HCT116 (cell line): ENCODE results near the gene OR7C1.

Source experiments
- ATF3 ChIP-seq: IDR thresholded peaks from 2 replicates; pipeline ENCODE4 v1.6.1; 2012
- EGR1 ChIP-seq: IDR thresholded peaks from 2 replicates; pipeline ENCODE4 v1.6.1; 2012; ENCODE audit warnings: low read depth
- EZH2 ChIP-seq: fragments of 200-600 bp; sonication (generic); IDR thresholded peaks from 2 replicates; pipeline ENCODE4 v1.6.1; 2017; ENCODE audit warnings: antibody characterized with exemption, mixed run types
- EZH2phosphoT487 ChIP-seq: fragments of 200-600 bp; IDR thresholded peaks from 2 replicates; pipeline ENCODE4 v1.6.1; 2018; ENCODE audit warnings: antibody characterized with exemption, borderline replicate concordance
- JUND ChIP-seq: IDR thresholded peaks from 2 replicates; pipeline ENCODE4 v1.6.1; 2012
- MAX ChIP-seq: IDR thresholded peaks from 2 replicates; pipeline ENCODE4 v1.6.1; 2012
- POLR2A ChIP-seq: IDR thresholded peaks from 2 replicates; pipeline ENCODE4 v1.7.0; 2011; ENCODE audit warnings: borderline replicate concordance; ENCODE audit not compliant: insufficient read depth, insufficient read length; ENCODE audit errors: extremely low read depth
- POLR2AphosphoS5 ChIP-seq: IDR thresholded peaks from 2 replicates; pipeline ENCODE4 v1.6.1; 2011; ENCODE audit warnings: mild to moderate bottlenecking, low read depth, low read length, moderate library complexity
- SP1 ChIP-seq: IDR thresholded peaks from 2 replicates; pipeline ENCODE4 v1.6.1; 2012; ENCODE audit warnings: low read depth
- YY1 ChIP-seq: IDR thresholded peaks from 2 replicates; pipeline ENCODE4 v1.6.1; 2011; ENCODE audit warnings: low read length, low read depth, moderate library complexity, mild to moderate bottlenecking; ENCODE audit not compliant: insufficient replicate concordance; ENCODE audit errors: extremely low read depth
- ZNF274 ChIP-seq: fragments of 200-500 bp; sonication (Bioruptor generic); IDR thresholded peaks from 2 replicates; pipeline ENCODE4 v1.6.1; 2014; ENCODE audit warnings: mild to moderate bottlenecking, low read depth, low read length, inconsistent platforms
- TF ChIP-seq, protein P1 (sequence below), 3 experiments: fragments of 200-600 bp in 1 of 3; sonication (generic) in 1 of 3; IDR thresholded peaks in 2 of 3; conservative IDR thresholded peaks in 1 of 3; 2 replicates each; pipeline ENCODE4 v1.5.1; 2012 to 2017; ENCODE audit warnings: low read depth in 2 of 3, low read length in 2 of 3, antibody characterized with exemption in 1 of 3, borderline replicate concordance in 1 of 3, control low read depth in 1 of 3, mild to moderate bottlenecking in 1 of 3, mixed read lengths in 1 of 3, mixed run types in 1 of 3, moderate library complexity in 1 of 3; ENCODE audit not compliant: insufficient read depth in 1 of 3
- TF ChIP-seq, protein P2 (sequence below): IDR thresholded peaks from 2 replicates; pipeline ENCODE4 v1.6.1; 2011; ENCODE audit warnings: mild to moderate bottlenecking, low read length, moderate library complexity; ENCODE audit not compliant: insufficient replicate concordance; ENCODE audit errors: extremely low read depth
- TF ChIP-seq, protein P3 (sequence below): IDR thresholded peaks from 2 replicates; pipeline ENCODE4 v1.6.1; 2012; ENCODE audit warnings: low read depth

GRCh38 chr19:14830702-14831101, 4.3 kb downstream of the OR7C1 start:
- TF ChIP-seq, protein P1, sequence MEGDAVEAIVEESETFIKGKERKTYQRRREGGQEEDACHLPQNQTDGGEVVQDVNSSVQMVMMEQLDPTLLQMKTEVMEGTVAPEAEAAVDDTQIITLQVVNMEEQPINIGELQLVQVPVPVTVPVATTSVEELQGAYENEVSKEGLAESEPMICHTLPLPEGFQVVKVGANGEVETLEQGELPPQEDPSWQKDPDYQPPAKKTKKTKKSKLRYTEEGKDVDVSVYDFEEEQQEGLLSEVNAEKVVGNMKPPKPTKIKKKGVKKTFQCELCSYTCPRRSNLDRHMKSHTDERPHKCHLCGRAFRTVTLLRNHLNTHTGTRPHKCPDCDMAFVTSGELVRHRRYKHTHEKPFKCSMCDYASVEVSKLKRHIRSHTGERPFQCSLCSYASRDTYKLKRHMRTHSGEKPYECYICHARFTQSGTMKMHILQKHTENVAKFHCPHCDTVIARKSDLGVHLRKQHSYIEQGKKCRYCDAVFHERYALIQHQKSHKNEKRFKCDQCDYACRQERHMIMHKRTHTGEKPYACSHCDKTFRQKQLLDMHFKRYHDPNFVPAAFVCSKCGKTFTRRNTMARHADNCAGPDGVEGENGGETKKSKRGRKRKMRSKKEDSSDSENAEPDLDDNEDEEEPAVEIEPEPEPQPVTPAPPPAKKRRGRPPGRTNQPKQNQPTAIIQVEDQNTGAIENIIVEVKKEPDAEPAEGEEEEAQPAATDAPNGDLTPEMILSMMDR (IDR thresholded peaks at IDR 0.05 in 2 of 3, conservative IDR thresholded peaks at IDR 0.05 in 1 of 3; ENCODE audit: borderline replicate concordance in 1 of 3, insufficient read depth in 1 of 3, low read depth in 2 of 3, low read length in 2 of 3), result no peak
- TF ChIP-seq POLR2AphosphoS5 (no peak), SP1 (no peak), JUND (no peak), POLR2A (no peak), YY1 (no peak), ATF3 (no peak), EZH2phosphoT487 (no peak), MAX (no peak), EGR1 (no peak), EZH2 (no peak), ZNF274 (no peak)
- TF ChIP-seq, protein P2, sequence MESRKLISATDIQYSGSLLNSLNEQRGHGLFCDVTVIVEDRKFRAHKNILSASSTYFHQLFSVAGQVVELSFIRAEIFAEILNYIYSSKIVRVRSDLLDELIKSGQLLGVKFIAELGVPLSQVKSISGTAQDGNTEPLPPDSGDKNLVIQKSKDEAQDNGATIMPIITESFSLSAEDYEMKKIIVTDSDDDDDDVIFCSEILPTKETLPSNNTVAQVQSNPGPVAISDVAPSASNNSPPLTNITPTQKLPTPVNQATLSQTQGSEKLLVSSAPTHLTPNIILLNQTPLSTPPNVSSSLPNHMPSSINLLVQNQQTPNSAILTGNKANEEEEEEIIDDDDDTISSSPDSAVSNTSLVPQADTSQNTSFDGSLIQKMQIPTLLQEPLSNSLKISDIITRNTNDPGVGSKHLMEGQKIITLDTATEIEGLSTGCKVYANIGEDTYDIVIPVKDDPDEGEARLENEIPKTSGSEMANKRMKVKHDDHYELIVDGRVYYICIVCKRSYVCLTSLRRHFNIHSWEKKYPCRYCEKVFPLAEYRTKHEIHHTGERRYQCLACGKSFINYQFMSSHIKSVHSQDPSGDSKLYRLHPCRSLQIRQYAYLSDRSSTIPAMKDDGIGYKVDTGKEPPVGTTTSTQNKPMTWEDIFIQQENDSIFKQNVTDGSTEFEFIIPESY, result no peak
- TF ChIP-seq, protein P3, sequence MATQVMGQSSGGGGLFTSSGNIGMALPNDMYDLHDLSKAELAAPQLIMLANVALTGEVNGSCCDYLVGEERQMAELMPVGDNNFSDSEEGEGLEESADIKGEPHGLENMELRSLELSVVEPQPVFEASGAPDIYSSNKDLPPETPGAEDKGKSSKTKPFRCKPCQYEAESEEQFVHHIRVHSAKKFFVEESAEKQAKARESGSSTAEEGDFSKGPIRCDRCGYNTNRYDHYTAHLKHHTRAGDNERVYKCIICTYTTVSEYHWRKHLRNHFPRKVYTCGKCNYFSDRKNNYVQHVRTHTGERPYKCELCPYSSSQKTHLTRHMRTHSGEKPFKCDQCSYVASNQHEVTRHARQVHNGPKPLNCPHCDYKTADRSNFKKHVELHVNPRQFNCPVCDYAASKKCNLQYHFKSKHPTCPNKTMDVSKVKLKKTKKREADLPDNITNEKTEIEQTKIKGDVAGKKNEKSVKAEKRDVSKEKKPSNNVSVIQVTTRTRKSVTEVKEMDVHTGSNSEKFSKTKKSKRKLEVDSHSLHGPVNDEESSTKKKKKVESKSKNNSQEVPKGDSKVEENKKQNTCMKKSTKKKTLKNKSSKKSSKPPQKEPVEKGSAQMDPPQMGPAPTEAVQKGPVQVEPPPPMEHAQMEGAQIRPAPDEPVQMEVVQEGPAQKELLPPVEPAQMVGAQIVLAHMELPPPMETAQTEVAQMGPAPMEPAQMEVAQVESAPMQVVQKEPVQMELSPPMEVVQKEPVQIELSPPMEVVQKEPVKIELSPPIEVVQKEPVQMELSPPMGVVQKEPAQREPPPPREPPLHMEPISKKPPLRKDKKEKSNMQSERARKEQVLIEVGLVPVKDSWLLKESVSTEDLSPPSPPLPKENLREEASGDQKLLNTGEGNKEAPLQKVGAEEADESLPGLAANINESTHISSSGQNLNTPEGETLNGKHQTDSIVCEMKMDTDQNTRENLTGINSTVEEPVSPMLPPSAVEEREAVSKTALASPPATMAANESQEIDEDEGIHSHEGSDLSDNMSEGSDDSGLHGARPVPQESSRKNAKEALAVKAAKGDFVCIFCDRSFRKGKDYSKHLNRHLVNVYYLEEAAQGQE, result no peak
